ENCODE measurements around the gene KDF1.
"Not testable (repeated sequence)": the region's sequence is repeated elsewhere in the genome, so short reads cannot be mapped to it uniquely, and the experiment has no call there.

KDF1 gene

DNA sequence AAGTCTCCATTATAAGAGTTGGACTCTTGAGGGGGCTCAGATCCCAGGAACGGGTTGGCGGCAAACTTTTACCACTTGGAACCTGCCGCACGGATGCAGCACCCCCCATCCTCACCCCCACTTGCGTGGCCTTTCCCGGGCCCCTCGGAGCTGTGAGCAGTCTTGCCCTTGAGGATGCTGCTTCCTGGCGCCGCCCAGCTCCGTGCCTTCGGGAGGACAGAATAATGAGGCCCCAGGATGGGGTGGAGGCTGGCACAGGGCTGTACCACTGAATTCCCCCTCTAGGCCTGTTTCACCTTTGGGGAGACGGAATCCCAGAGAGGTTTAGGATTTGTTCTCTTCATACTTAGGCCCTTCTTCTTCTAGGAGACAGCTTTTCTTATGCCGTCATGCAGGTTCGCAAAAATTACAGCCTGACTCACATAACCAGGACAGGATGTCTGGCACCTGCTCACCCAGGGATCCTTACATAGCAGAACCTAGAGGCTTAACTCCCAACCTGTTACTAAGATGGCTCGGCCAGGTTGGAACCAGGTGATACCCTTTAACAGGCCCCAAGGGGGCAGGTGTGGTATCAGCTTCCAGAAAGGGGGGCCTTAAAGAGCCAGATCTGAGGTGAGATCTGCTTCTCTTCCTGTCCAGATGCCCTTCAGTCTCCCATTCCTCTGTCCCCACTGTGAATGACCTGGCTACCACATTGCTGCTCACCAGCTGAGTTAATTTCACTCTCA lies 34.7 kb upstream of the KDF1 start:
- H3K27me3 Mint-ChIP-seq (ENCODE audit: low read depth, poor library complexity): peaks cover 71% of the 10 kb centered on the region
- H3K27ac Mint-ChIP-seq: no peak overlapping the region
- no peak for TF ChIP-seq CTCF (IDR thresholded peaks at IDR 0.05)
- no peaks in the 10 kb centered on the region for H3K36me3 Mint-ChIP-seq (ENCODE audit: low read depth)
- H3K4me1 Mint-ChIP-seq: peaks cover 61% of the 10 kb centered on the region
- H3K9me3 Mint-ChIP-seq: no peaks in the 10 kb centered on the region
- H3K4me3 Mint-ChIP-seq: peak overlapping the region; percentile 79
- DNase-seq: no peak

DNA sequence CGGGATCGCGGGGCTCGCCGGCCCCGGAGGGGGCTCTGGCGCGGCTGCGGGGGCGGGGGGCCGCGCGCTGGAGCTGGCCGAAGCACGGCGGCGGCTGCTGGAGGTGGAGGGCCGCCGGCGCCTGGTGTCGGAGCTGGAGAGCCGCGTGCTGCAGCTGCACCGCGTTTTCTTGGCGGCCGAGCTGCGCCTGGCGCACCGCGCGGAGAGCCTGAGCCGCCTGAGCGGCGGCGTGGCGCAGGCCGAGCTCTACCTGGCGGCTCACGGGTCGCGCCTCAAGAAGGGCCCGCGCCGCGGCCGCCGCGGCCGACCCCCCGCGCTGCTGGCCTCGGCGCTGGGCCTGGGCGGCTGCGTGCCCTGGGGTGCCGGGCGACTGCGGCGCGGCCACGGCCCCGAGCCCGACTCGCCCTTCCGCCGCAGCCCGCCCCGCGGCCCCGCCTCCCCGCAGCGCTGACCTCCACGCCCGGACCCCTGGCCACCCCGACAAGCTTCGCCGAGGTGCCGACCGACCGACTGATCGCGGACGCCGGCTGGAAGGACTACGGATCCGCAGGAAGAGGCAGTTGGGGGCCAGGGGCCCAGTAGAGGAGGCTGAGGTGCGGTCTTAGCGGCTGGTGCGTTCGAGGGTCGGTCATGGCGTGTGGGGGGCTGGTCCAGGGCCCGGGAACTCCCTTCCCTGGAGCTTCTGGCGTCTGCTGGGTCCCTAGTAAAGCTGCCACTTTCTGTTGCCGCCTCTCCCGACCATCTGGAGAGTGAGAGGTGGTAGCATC lies 33.9 kb upstream of the KDF1 start:
- Mint-ChIP-seq H3K4me1 (peaks cover 53% of the 10 kb centered on the region), H3K27me3 (ENCODE audit: low read depth, poor library complexity) (peaks cover 76% of the 10 kb centered on the region), H3K36me3 (ENCODE audit: low read depth) (no peaks in the 10 kb centered on the region), H3K4me3 (peak overlapping the region; percentile 79), H3K27ac (no peak overlapping the region), H3K9me3 (no peaks in the 10 kb centered on the region)
- peak; percentile 65 for DNase-seq
- no peak for TF ChIP-seq CTCF (IDR thresholded peaks at IDR 0.05)

DNA sequence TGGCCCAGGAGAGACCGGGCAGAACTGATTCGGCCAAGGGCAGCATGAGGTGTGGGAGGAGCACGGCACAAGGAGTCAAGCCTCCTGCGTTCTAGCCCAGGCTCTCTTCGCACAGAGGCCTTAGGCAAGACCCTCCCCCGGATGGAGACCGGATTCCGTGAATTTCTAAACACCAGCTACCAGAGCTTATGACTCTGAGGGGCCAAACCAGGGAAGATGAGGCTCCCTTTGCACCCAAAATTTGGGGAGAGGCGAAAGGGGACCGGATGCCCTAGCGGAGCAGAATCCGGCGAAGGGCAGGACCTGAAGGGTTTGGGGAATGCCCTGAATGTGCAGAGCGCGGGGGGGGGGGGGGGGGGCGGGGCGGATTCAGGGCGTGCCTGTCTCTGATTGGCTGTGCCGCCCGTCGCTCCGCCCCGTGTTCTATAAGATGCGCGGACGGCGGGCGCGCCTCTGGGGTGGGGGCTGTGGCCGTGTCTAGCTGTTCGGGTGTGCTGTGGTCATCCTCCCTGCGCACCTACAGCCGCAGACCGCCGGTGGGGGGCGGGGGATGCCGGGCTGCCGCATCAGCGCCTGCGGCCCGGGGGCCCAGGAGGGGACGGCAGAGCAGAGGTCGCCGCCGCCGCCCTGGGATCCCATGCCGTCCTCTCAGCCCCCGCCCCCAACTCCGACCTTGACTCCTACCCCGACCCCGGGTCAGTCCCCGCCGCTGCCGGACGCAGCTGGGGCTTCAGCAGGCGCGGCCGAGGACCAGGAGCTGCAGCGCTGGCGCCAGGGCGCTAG lies 33.2 kb upstream of the KDF1 start, which contains the start of gene TRNP1:
TRNP1 (plus strand) TSS at position 456 of the 783 bp plus-strand sequence; CDS start at position 551, 95 bp downstream.
- Mint-ChIP-seq H3K4me1 (peaks cover 46% of the 10 kb centered on the region), H3K36me3 (ENCODE audit: low read depth) (no peaks in the 10 kb centered on the region), H3K4me3 (peak within 1 kb of the TSS; percentile 79), H3K27me3 (ENCODE audit: low read depth, poor library complexity) (peaks cover 81% of the 10 kb centered on the region), H3K27ac (no peak within 1 kb of the TSS), H3K9me3 (no peaks in the 10 kb centered on the region)
- DNase-seq: peak; percentile 84
- TF ChIP-seq CTCF (IDR thresholded peaks at IDR 0.05): no peak

DNA sequence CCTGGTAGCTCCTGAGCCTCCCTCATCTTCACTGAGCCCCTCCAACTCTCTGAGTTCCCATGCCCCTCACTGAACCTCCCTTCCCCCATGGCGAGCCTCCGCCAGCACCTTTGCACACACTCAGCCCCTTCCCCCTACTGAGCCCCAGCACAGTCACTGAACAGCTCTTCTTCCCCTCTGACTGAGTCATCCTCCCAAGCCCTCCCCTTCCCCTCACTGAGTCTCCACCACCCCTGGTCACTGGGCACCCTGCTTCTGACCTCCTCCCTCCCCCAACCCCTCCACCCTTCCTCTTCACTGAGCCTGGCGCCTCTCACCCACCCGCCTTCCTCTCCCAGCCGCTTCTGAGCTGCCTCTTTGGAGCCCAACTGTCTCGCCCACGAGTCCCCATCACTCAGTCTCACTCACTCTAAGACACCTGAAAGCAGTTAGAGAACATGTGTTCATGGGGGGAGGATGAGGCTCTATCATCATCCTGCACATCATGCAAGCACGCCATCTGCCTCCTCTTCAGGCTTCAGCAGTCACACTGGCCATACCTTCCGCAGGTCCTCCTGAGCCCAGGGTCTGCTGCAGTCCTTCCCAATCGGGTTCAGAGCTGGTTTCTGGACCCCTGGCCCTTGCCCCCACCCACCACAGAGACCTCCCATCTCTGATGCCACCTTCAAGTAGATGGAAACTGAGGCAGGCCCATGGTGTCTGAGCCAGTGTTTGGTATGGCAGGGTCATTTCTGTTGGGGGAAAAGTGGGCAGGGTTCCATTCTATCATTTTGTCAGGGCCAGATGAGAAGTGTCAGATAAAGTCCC lies 31.2 kb upstream of the KDF1 start:
- H3K4me3 Mint-ChIP-seq: peak overlapping the region; percentile 31

DNA sequence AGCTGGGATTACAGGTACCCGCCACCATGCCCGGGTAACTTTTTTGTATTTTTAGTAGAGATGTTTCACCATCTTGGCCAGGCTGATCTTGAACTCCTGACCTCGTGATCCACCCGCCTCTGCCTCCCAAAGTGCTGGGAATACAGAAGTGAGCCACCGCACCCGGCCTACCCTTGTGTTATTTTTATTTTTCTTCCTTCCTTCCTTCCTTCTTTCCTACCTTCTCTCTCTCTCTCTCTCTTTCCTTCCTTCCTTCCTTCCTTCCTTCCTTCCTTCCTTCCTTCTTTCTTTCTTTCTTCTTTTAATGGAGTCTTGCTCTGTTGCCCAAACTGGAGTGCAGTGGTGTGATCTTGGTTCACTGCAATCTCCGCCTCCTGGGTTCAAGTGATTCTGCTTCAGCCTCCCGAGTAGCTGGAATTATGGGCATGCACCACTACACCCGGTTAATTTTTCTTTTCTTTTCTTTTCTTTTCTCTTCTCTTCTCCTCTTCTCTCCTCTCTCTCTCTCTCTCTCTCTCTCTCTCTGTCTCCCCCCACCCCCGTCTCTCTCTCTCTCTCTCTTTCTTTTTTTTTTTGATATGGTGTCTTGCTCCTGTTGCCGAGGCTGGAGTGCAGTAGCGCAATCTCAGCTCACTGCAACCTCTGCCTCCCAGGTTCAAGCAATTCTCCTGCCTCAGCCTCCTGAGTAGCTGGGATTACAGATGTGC lies 29.3 kb upstream of the KDF1 start:
- not testable (repeated sequence) for H3K4me3 Mint-ChIP-seq; H3K27ac Mint-ChIP-seq; DNase-seq; H3K36me3 Mint-ChIP-seq (ENCODE audit: low read depth); H3K9me3 Mint-ChIP-seq
- H3K27me3 Mint-ChIP-seq (ENCODE audit: low read depth, poor library complexity): peaks cover 79% of the 10 kb centered on the region
- H3K4me1 Mint-ChIP-seq: peaks cover 17% of the 10 kb centered on the region

More for the DNA sequence above, 31.2 kb upstream of the KDF1 start:
- H3K4me1 Mint-ChIP-seq: peaks cover 32% of the 10 kb centered on the region
- TF ChIP-seq CTCF (IDR thresholded peaks at IDR 0.05): no peak
- no peak overlapping the region for H3K27ac Mint-ChIP-seq
- no peaks in the 10 kb centered on the region for H3K36me3 Mint-ChIP-seq (ENCODE audit: low read depth)
- H3K9me3 Mint-ChIP-seq: no peaks in the 10 kb centered on the region
- DNase-seq: no peak
- H3K27me3 Mint-ChIP-seq (ENCODE audit: low read depth, poor library complexity): peaks cover 81% of the 10 kb centered on the region
